GM12874 (cell line): ENCODE results near the gene CLDN7.

Source experiments
- CTCF ChIP-seq: IDR thresholded peaks from 2 replicates; pipeline ENCODE4 v1.5.1; 2011; ENCODE audit warnings: low read depth, mild to moderate bottlenecking, control low read depth, low read length, moderate library complexity; ENCODE audit not compliant: insufficient read depth

CLDN7 gene

GRCh38 chr17:7222093-7222971, 39.9 kb downstream of the CLDN7 start:
- TF ChIP-seq CTCF = no peak

DNA sequence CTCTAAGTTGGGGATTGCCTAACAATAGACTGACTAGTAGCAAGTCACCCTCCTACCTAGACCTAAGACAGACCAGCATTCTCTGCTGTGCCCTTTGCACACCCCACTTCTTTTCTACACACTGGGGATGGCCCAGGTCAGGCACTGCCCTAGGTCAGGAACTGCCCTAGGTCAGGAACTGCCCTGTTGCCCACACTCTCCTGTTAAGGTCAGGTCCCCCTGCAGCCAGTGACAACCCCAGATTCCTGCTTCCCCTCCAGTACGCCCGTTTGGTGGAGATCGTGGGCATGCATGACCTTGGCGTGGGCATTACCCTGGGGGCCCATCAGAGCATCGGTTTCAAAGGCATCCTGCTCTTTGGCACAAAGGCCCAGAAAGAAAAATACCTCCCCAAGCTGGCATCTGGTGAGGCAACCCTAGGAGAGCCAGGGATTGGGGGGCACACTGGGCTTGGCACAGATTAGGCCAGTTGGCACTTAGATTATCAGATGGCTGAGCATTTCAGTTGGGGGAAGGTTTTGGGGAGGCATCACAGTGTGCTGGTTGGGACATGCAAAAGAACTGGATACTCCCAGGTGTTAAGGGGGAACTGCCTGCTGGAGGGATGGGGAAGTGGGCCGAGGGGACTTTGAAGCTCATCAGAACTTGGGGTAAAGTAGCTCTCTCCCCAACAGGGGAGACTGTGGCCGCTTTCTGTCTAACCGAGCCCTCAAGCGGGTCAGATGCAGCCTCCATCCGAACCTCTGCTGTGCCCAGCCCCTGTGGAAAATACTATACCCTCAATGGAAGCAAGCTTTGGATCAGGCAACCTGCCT, 40.8 kb downstream of the CLDN7 start:
- no peak for TF ChIP-seq CTCF

- TF ChIP-seq CTCF = peak; percentile 74
These were observed 41.5 kb downstream of the CLDN7 start for GRCh38 chr17:7220593-7221277.

- TF ChIP-seq CTCF = no peak
These were observed 42.3 kb downstream of the CLDN7 start, which contains the start of the genes ACADVL and DLG4 for GRCh38 chr17:7219812-7220592. Gene ACADVL (plus strand): TSS chr17:7219938. CDS start chr17:7219985, 47 bp downstream. Gene DLG4 (minus strand): TSS chr17:7219836.

DNA sequence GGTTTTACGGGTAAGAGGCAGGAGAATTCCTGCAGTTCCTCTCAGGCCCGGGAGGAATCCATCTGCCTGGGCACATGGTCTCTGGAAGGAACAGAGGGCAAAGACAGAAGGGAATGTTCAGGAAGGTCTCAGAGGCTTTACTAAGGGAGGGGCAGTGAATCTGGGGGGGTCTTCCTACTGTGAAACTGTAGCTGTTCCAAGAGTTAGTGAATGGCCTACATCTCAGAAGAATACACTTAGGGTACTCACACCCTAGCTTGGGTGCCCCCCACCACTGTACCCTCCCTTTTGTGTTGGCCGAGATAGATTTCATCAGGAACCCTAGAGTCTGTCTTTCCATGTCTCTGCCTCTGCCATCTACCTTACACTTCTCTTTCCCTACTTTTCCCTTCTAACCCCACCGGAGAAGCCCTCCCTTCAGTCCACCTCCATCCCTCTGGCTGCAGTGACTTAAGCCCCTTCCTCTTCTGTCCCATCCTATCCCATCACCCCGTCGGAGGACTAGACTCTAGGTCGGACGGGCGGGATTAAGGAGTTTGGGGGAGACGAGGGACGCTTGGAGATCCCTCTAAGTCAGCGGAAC, 43.0 kb downstream of the CLDN7 start:
- no peak for TF ChIP-seq CTCF

DNA sequence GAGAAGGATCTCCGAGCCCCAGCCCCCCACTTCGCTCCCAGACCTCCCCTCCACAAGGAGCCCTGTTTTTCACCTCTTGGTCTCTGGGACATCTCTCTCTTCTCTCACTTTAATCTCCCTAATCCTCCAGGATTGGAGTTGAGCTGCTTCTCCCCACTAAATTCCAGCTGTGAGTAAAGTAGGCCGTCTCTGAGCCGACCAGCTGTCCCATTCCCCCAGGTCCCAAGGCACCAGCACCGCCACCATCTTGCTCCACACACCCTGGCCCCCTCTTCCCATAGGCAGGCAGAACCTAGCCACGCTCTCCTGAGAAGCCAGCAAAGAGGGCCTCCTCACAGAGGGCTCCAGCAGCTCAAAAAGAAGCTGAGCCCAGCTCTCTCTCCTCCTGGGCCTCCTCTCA, 43.5 kb downstream of the CLDN7 start:
- TF ChIP-seq CTCF = no peak
